Measurements from ENCODE around the gene FN1. TPM values are rescaled to one million over a fixed set of nuclear protein-coding genes. Genes with fewer than 3 reads are reported as not detected.

FN1 gene
- total and polyA plus RNA-seq, 2 experiments from 2014 or later = 240 to 241 TPM

DNA sequence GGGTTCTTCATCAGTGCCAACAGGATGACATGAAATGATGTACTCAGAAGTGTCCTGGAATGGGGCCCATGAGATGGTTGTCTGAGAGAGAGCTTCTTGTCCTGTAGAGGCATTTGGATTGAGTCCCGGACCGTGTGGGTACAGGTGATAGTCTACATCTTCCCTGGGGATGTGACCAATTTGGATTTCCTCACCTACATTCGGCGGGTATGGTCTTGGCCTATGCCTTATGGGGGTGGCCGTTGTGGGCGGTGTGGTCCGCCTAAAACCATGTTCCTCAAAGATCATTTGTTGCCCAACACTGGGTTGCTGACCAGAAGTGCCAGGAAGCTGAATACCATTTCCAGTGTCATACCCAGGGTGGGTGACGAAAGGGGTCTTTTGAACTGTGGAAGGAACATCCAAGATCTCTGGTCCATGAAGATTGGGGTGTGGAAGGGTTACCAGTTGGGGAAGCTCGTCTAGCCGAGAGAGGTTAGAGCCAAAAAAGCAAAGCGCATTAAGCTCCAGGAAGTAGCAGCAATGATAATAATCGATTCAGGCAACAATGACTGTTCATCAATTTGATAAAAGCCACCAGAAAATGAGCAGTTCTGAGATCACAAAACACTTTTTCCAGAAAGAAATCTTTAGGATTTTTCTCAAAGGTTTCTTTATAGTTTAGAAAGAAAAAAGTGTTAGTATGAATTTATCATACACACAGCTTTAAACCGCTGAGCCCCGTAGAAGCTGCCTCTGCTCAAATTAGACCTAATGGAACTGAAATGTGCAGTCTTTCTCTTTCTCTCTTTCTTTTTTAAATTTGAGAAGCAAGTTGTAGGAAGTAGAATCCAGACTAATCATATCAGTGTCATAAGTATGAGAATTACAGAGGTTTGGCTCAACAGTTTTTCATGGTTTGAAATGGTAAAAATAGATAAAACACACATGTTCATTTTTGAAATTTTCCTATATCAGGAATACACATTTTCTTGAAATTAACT lies 63.7 kb downstream of the FN1 start:
- Histone ChIP-seq H3K36me3 (peaks cover 68% of the 10 kb centered on the region), H3K9me3 (ENCODE audit: low read depth) (no peaks in the 10 kb centered on the region), H3K4me1 (ENCODE audit: low read depth) (no peaks in the 10 kb centered on the region), H3K27me3 (no peaks in the 10 kb centered on the region), H3K4me3 (no peak overlapping the region), H3K27ac (peak overlapping the region; percentile 48)
- no peak for DNase-seq (ENCODE audit: low read depth in 1 of 2, low spot score in 1 of 2)
- TF ChIP-seq CTCF (IDR thresholded peaks at IDR 0.05; ENCODE audit: low read depth, low read length) = no peak

- Histone ChIP-seq H3K27ac (no peak overlapping the region), H3K27me3 (no peaks in the 10 kb centered on the region), H3K4me3 (no peak overlapping the region), H3K36me3 (peaks cover 59% of the 10 kb centered on the region), H3K4me1 (ENCODE audit: low read depth) (no peaks in the 10 kb centered on the region), H3K9me3 (ENCODE audit: low read depth) (no peaks in the 10 kb centered on the region)
- TF ChIP-seq CTCF (IDR thresholded peaks at IDR 0.05; ENCODE audit: low read depth, low read length) = no peak
- peak in 1 of 2 donors; percentile 53 for DNase-seq (ENCODE audit: low read depth in 1 of 2, low spot score in 1 of 2)
These were observed 65.5 kb downstream of the FN1 start for GRCh38 chr2:215370112-215370965.

DNA sequence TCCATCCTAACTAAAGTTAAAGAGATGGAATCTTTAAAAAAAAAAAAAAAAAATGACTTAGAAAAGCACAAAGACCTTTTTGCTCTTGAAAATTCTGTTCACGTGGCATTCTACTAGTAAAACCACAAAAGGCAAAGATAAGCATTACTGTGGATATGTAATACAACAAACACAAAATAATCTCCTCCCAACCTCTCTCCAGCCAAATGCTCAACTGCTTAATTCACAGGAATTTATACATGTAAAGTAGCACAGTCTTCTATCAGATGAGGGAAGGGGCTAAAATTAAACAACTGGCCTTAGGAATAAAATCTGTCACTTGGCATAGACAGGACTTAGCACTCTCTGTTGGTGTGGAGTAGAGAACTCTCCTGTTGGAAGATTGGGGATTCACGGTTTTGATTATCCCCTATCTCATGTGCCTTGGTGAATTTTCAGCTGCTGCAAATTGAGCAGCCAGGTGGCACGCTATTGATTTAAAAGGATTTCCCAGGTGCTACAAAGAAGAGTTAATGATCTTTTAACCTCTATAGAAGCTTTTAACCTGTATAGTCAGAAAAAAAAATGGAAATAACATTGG lies 66.6 kb downstream of the FN1 start:
- H3K27me3 ChIP-seq = no peaks in the 10 kb centered on the region
- no peak for TF ChIP-seq CTCF (IDR thresholded peaks at IDR 0.05; ENCODE audit: low read depth, low read length)
- H3K4me3 ChIP-seq = no peak overlapping the region
- no peak overlapping the region for H3K27ac ChIP-seq
- H3K36me3 ChIP-seq = peaks cover 58% of the 10 kb centered on the region
- H3K9me3 ChIP-seq (ENCODE audit: low read depth) = no peaks in the 10 kb centered on the region
- no peaks in the 10 kb centered on the region for H3K4me1 ChIP-seq (ENCODE audit: low read depth)
- peak in 1 of 2 donors; percentile 83 for DNase-seq (ENCODE audit: low read depth in 1 of 2, low spot score in 1 of 2)

DNA sequence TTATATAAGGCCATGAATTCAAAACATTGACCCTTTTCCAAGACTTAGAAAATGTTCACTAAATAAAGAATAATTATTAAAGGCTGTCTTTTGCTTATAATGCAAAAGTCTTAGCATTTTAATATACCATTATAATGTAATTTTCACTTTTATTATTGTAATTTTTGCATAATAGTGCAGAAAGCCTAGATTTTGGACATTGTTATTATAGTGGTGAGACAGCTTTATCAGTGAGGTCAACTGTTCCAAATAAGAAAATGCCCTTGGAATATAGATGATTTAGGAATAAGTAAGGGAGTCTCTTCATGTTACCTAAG lies 67.4 kb downstream of the FN1 start:
- Histone ChIP-seq H3K36me3 (peaks cover 60% of the 10 kb centered on the region), H3K27ac (no peak overlapping the region), H3K4me1 (ENCODE audit: low read depth) (no peaks in the 10 kb centered on the region), H3K27me3 (no peaks in the 10 kb centered on the region), H3K9me3 (ENCODE audit: low read depth) (no peaks in the 10 kb centered on the region), H3K4me3 (no peak overlapping the region)
- no peak for TF ChIP-seq CTCF (IDR thresholded peaks at IDR 0.05; ENCODE audit: low read depth, low read length)
- no peak for DNase-seq (ENCODE audit: low read depth in 1 of 2, low spot score in 1 of 2)

GRCh38 chr2:215367662-215368492 lies 68.0 kb downstream of the FN1 start:
- DNase-seq (ENCODE audit: low read depth in 1 of 2, low spot score in 1 of 2) = peak in 1 of 2 donors; percentile 72
- no peaks in the 10 kb centered on the region for H3K27me3 ChIP-seq
- H3K36me3 ChIP-seq = peaks cover 56% of the 10 kb centered on the region
- H3K4me1 ChIP-seq (ENCODE audit: low read depth) = no peaks in the 10 kb centered on the region
- H3K4me3 ChIP-seq = no peak overlapping the region
- TF ChIP-seq CTCF (IDR thresholded peaks at IDR 0.05; ENCODE audit: low read depth, low read length) = no peak
- H3K27ac ChIP-seq = no peak overlapping the region
- no peaks in the 10 kb centered on the region for H3K9me3 ChIP-seq (ENCODE audit: low read depth)
